Central memory CD8-positive, alpha-beta T cell (primary cell): ENCODE results near the gene XKRX.

Source experiments
- ATAC-seq: fragments of 150-1000 bp; cut with Tn5 transposase; replicated peaks from 2 replicates; pipeline ENCODE4 v1.10.0; 2022; ENCODE audit warnings: mild to moderate bottlenecking, moderate FRiP score, moderate number of reproducible peaks; ENCODE audit not compliant: poor library complexity, severe bottlenecking; ENCODE audit errors: extremely low read depth
- DNase-seq, 2 donors: peaks; one replicate each; pipeline ENCODE4 v3.0.0; 2021; ENCODE audit warnings: low spot score in 2 of 2
- H3K27ac Mint-ChIP-seq: one replicate; pipeline ENCODE4 v1.8.0; 2022; ENCODE audit warnings: low read depth, mild to moderate bottlenecking, moderate library complexity, mixed read lengths
- H3K27me3 Mint-ChIP-seq: one replicate; pipeline ENCODE4 v1.8.0; 2022; ENCODE audit warnings: mixed read lengths
- H3K36me3 Mint-ChIP-seq: one replicate; pipeline ENCODE4 v1.8.0; 2022; ENCODE audit warnings: mild to moderate bottlenecking, moderate library complexity, mixed read lengths; ENCODE audit not compliant: insufficient read depth
- H3K4me1 Mint-ChIP-seq: one replicate; pipeline ENCODE4 v1.8.0; 2022; ENCODE audit warnings: mixed read lengths
- H3K4me3 Mint-ChIP-seq: one replicate; pipeline ENCODE4 v1.8.0; 2022; ENCODE audit warnings: mild to moderate bottlenecking, moderate library complexity, mixed read lengths
- H3K9me3 Mint-ChIP-seq: one replicate; pipeline ENCODE4 v1.8.0; 2022; ENCODE audit warnings: mixed read lengths

Gene XKRX

GRCh38 chrX:100871594-100872560 lies 56.8 kb downstream of the XKRX start:
- no peak overlapping the region for H3K27ac Mint-ChIP-seq
- H3K4me3 Mint-ChIP-seq, result no peak overlapping the region
- no peaks in the 10 kb centered on the region for H3K4me1 Mint-ChIP-seq
- H3K9me3 Mint-ChIP-seq, result no peaks in the 10 kb centered on the region
- no peaks in the 10 kb centered on the region for H3K36me3 Mint-ChIP-seq
- DNase-seq, result no peak
- ATAC-seq, result no peak
- H3K27me3 Mint-ChIP-seq, result peaks cover 10% of the 10 kb centered on the region

- Mint-ChIP-seq H3K9me3 (no peaks in the 10 kb centered on the region), H3K27me3 (peaks cover 10% of the 10 kb centered on the region), H3K4me1 (no peaks in the 10 kb centered on the region), H3K4me3 (no peak overlapping the region), H3K27ac (no peak overlapping the region), H3K36me3 (no peaks in the 10 kb centered on the region)
- DNase-seq, result no peak
- ATAC-seq, result no peak
Observed at GRCh38 chrX:100870527-100870926, 58.2 kb downstream of the XKRX start.

- ATAC-seq, result no peak
- no peaks in the 10 kb centered on the region for H3K4me1 Mint-ChIP-seq
- peaks cover 8% of the 10 kb centered on the region for H3K27me3 Mint-ChIP-seq
- DNase-seq, result no peak
- H3K36me3 Mint-ChIP-seq, result no peaks in the 10 kb centered on the region
- no peak overlapping the region for H3K27ac Mint-ChIP-seq
- no peaks in the 10 kb centered on the region for H3K9me3 Mint-ChIP-seq
- no peak overlapping the region for H3K4me3 Mint-ChIP-seq
Observed at GRCh38 chrX:100868273-100868672, 60.4 kb downstream of the XKRX start.

GRCh38 chrX:100864657-100865391 lies 63.9 kb downstream of the XKRX start:
- no peak overlapping the region for H3K4me3 Mint-ChIP-seq
- no peak for ATAC-seq
- H3K9me3 Mint-ChIP-seq, result no peaks in the 10 kb centered on the region
- no peak for DNase-seq
- H3K36me3 Mint-ChIP-seq, result no peaks in the 10 kb centered on the region
- H3K27me3 Mint-ChIP-seq, result no peaks in the 10 kb centered on the region
- H3K4me1 Mint-ChIP-seq, result no peaks in the 10 kb centered on the region
- no peak overlapping the region for H3K27ac Mint-ChIP-seq
